ENCODE measurements around the gene WDR18. TPM values are rescaled to one million over a fixed set of nuclear protein-coding genes. Genes with fewer than 3 reads are reported as not detected.

WDR18 gene
- polyA plus RNA-seq, 1 experiment, result 44.3 TPM

DNA sequence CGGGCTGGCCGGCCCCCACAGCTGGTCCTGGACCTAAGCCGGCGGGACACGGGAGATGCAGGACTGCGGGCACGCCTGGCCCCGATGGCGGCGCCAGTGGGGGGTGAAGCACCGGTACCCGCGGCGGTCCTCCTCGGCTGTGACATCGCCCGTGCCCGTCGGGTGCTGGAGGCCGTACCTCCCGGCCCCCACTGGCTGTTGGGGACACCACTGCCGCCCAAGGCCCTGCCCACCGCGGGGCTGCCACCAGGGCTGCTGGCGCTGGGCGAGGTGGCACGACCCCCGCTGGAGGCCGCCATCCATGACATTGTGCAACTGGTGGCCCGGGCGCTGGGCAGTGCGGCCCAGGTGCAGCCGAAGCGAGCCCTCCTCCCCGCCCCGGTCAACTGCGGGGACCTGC lies 19.1 kb downstream of the WDR18 start:
- Histone ChIP-seq H3K36me3 (ENCODE audit: control insufficient read depth, insufficient read depth, low read length) (no peaks in the 10 kb centered on the region), H3K4me3 (ENCODE audit: low read depth, low read length) (no peak overlapping the region), H3K27me3 (ENCODE audit: control insufficient read depth, insufficient read depth, low read length) (peaks cover 9% of the 10 kb centered on the region)
- DNase-seq (ENCODE audit: low read depth), result no peak
- TF ChIP-seq, protein P1, sequence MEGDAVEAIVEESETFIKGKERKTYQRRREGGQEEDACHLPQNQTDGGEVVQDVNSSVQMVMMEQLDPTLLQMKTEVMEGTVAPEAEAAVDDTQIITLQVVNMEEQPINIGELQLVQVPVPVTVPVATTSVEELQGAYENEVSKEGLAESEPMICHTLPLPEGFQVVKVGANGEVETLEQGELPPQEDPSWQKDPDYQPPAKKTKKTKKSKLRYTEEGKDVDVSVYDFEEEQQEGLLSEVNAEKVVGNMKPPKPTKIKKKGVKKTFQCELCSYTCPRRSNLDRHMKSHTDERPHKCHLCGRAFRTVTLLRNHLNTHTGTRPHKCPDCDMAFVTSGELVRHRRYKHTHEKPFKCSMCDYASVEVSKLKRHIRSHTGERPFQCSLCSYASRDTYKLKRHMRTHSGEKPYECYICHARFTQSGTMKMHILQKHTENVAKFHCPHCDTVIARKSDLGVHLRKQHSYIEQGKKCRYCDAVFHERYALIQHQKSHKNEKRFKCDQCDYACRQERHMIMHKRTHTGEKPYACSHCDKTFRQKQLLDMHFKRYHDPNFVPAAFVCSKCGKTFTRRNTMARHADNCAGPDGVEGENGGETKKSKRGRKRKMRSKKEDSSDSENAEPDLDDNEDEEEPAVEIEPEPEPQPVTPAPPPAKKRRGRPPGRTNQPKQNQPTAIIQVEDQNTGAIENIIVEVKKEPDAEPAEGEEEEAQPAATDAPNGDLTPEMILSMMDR (IDR thresholded peaks at IDR 0.05; ENCODE audit: insufficient read depth, low read depth, low read length), result no peak
- POLR2A ChIA-PET, result no interaction called here
- CTCF ChIA-PET, result interaction anchor here (0.9 to 1.3 kb wide), 2 partner anchors 19 to 137 kb away, joined by 4 read pairs; partner anchors contain the start of gene WDR18

- no peak for DNase-seq (ENCODE audit: low read depth)
- H3K36me3 ChIP-seq (ENCODE audit: control insufficient read depth, insufficient read depth, low read length), result 0 out of 2 replicates have a peak, but pooled peaks cover 1% of the 10 kb centered on the region
- ChIA-PET POLR2A (no interaction called here), CTCF (interaction anchor here (0.9 to 1.3 kb wide), 5 partner anchors 16 to 240 kb away, joined by 3 to 5 read pairs (median 4); partner anchors contain the start of gene WDR18)
- H3K27me3 ChIP-seq (ENCODE audit: control insufficient read depth, insufficient read depth, low read length), result peaks cover 5% of the 10 kb centered on the region; the same call in 1 of the 2 replicates
- TF ChIP-seq, protein P1 (IDR thresholded peaks at IDR 0.05; ENCODE audit: insufficient read depth, low read depth, low read length), result no peak
- no peak overlapping the region for H3K4me3 ChIP-seq (ENCODE audit: low read depth, low read length)
These were observed 20.2 kb downstream of the WDR18 start for GRCh38 chr19:1004204-1004802.

GRCh38 chr19:1004803-1005664 lies 20.9 kb downstream of the WDR18 start:
- ChIA-PET CTCF (interaction anchor here (0.9 to 1.3 kb wide), 3 partner anchors 17 to 239 kb away, joined by 3 to 5 read pairs (median 4); no protein-coding TSS in a partner anchor), POLR2A (no interaction called here)
- Histone ChIP-seq H3K27me3 (ENCODE audit: control insufficient read depth, insufficient read depth, low read length) (peaks cover 3% of the 10 kb centered on the region; the same call in 1 of the 2 replicates), H3K4me3 (ENCODE audit: low read depth, low read length) (no peak overlapping the region), H3K36me3 (ENCODE audit: control insufficient read depth, insufficient read depth, low read length) (peaks cover 4% of the 10 kb centered on the region)
- TF ChIP-seq, protein P1 (IDR thresholded peaks at IDR 0.05; ENCODE audit: insufficient read depth, low read depth, low read length), result no peak
- no peak for DNase-seq (ENCODE audit: low read depth)

DNA sequence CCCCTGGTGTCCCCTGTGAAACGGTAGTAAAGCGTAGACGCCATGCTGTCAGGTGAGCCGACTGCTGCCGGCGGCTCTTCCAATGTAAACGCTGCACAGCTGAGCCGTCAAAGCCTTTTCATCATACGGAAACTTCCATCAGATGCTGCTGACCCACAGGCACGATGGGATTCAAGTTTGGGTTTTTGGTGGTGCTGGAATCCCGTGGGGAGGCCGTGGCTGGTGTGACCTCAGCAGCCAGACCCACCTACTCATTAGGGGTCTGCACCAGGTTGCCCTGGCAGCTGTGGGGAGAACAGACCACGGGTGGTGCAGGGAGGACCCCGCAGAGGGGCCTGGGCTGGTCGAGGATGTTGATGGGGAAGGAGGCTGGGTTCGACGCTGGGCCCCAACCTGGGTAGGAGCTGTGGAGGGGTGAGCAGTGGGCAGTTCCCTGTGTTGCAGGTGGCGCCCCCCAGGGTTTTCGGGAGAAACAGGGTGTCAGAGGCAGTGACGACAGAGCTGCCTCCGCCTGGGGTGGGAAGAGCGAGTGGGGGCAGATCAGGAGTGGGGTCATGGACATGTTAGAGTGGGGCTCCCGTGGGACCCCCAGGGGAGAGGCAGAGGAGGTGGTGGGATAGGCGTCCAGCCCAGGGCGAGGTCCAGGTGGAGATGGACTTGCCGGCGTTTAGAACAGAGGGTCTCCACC lies 22.7 kb downstream of the WDR18 start:
- CTCF ChIA-PET, result interaction anchor here (0.6 to 1.3 kb wide), 3 partner anchors 10 to 723 kb away, joined by 3 to 5 read pairs (median 4); no protein-coding TSS in a partner anchor
- Histone ChIP-seq H3K4me3 (ENCODE audit: low read depth, low read length) (no peak overlapping the region), H3K36me3 (ENCODE audit: control insufficient read depth, insufficient read depth, low read length) (peaks cover 10% of the 10 kb centered on the region), H3K27me3 (ENCODE audit: control insufficient read depth, insufficient read depth, low read length) (no peaks in the 10 kb centered on the region)
- TF ChIP-seq, protein P1 (IDR thresholded peaks at IDR 0.05; ENCODE audit: insufficient read depth, low read depth, low read length), result no peak
- POLR2A ChIA-PET, result no interaction called here
- DNase-seq (ENCODE audit: low read depth), result no peak

All from BJ (cell line).